ENCODE results near the gene KIRREL3. TPM values are rescaled to one million over a fixed set of nuclear protein-coding genes. Genes with fewer than 3 reads are reported as not detected.

Gene KIRREL3
- total and polyA plus RNA-seq, 4 donors = 0.02 to 0.71 (median 0.15) TPM; not detected in 1

DNA sequence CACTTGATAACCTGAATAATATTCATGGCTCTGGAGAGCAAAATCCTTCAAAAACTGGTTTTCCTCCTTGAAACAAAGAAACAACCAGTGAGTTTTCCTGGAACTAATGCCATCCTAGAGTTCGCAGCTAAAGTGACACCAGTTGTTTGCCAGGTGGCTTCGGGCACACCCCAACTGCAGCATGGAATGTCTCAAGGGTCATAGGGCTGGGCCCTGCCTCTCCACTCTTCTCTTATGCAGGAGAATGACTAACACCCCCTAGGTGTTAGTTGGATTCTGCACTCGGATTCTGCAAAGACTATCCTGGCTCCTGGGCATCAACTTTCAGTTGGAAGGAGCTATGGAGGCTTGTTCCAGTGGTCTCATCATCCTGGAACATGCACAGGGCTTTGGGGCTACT, 98.8 kb downstream of the KIRREL3 start:
- DNase-seq = no peak
- Histone ChIP-seq H3K9ac (ENCODE audit: insufficient read depth in 1 of 2, low read length in 2 of 2) (no peak overlapping the region), H3K9me3 (ENCODE audit: control insufficient read depth in 4 of 4, insufficient read depth in 3 of 4, low read length in 3 of 4) (peaks cover 0 to 3% (median 0%) of the 10 kb centered on the region in 4 donors), H3K27ac (ENCODE audit: low read depth in 1 of 2, low read length in 1 of 2) (no peak overlapping the region), H3K36me3 (ENCODE audit: control insufficient read depth in 4 of 4, insufficient read depth in 4 of 4, low read length in 4 of 4) (no peaks in the 10 kb centered on the region), H3K4me3 (no peak overlapping the region), H3K4me1 (ENCODE audit: control insufficient read depth in 5 of 5, insufficient read depth in 5 of 5, low read length in 5 of 5) (peaks cover 0 to 16% (median 0%) of the 10 kb centered on the region in 5 donors), H3K27me3 (ENCODE audit: control insufficient read depth in 3 of 3, insufficient read depth in 3 of 3, low read length in 2 of 3) (no peaks in the 10 kb centered on the region)
- WGBS, 2 donors = 56 to 70% methylated on average over 3 of the region's 3 CpGs
- TF ChIP-seq, protein P1, sequence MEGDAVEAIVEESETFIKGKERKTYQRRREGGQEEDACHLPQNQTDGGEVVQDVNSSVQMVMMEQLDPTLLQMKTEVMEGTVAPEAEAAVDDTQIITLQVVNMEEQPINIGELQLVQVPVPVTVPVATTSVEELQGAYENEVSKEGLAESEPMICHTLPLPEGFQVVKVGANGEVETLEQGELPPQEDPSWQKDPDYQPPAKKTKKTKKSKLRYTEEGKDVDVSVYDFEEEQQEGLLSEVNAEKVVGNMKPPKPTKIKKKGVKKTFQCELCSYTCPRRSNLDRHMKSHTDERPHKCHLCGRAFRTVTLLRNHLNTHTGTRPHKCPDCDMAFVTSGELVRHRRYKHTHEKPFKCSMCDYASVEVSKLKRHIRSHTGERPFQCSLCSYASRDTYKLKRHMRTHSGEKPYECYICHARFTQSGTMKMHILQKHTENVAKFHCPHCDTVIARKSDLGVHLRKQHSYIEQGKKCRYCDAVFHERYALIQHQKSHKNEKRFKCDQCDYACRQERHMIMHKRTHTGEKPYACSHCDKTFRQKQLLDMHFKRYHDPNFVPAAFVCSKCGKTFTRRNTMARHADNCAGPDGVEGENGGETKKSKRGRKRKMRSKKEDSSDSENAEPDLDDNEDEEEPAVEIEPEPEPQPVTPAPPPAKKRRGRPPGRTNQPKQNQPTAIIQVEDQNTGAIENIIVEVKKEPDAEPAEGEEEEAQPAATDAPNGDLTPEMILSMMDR (IDR thresholded peaks at IDR 0.05; ENCODE audit: control extremely low read depth, extremely low read depth) = no peak
- no peak for ATAC-seq (ENCODE audit: insufficient read depth, low FRiP score)

DNA sequence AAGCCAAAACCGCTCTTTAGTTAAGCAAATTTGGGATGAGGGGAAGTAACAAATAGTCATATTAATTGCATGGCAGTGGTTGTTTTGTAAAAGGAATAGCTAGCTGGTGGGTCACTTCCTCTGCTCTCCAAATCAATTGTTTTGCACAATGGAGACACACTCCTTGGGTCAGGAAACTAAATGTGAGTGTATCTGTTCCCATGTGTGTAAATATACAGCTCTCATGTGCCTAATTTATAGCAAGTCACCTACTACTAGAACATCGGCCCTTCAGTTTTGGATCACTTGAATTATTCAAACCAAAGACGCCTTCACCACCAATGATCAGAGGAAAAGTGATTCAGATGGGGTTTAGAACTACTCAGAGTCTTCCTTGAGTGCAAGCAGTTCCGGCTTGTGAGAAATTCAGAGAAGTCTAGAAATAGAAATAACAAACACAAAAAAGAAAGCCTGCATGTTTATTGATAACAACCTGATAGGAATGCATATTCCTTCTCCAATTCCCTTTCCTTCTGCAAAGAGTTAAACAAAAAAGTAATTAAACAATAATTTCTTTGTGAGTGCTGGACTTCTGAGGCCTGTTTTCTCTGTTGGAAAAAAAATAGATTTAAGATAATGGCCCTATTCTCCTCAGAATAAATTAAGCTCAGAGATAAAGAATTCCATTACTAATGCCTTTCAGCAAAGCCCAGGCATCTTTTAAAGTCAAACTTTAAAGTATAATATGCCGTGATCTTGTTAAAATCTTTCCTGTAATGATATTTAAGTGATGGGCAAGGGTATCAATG, 100.4 kb downstream of the KIRREL3 start:
- Histone ChIP-seq H3K9ac (ENCODE audit: insufficient read depth in 1 of 2, low read length in 2 of 2) (no peak overlapping the region), H3K4me3 (no peak overlapping the region), H3K27me3 (ENCODE audit: control insufficient read depth in 3 of 3, insufficient read depth in 3 of 3, low read length in 2 of 3) (no peaks in the 10 kb centered on the region), H3K27ac (ENCODE audit: low read depth in 1 of 2, low read length in 1 of 2) (no peak overlapping the region), H3K36me3 (ENCODE audit: control insufficient read depth in 4 of 4, insufficient read depth in 4 of 4, low read length in 4 of 4) (no peaks in the 10 kb centered on the region), H3K9me3 (ENCODE audit: control insufficient read depth in 4 of 4, insufficient read depth in 3 of 4, low read length in 3 of 4) (peaks cover 0 to 11% (median 0%) of the 10 kb centered on the region in 4 donors), H3K4me1 (ENCODE audit: control insufficient read depth in 5 of 5, insufficient read depth in 5 of 5, low read length in 5 of 5) (peaks cover 0 to 16% (median 0%) of the 10 kb centered on the region in 5 donors)
- 82% methylated on average over 5 of the region's 5 CpGs for WGBS, 2 donors
- TF ChIP-seq, protein P1 (IDR thresholded peaks at IDR 0.05; ENCODE audit: control extremely low read depth, extremely low read depth) = no peak
- ATAC-seq (ENCODE audit: insufficient read depth, low FRiP score) = no peak
- DNase-seq = no peak

DNA sequence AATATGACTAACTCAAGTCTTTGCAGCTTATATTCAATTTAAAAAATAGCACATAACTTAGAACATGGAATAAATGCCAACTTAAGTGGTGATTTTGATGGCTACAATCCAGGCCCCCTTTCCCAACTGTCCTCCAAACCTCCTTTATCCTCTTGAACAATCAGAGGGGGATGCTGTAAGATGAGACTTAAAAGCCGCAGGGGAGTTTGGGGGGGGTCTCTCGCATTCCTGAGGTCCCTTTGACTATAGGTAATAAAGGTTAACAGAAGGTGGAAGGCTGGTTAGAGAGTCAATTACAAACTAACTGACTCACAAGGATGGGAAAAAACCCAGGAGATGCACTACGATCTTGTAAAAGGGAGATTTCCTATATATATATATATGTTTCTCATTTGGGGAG, 101.8 kb downstream of the KIRREL3 start:
- TF ChIP-seq, protein P1 (IDR thresholded peaks at IDR 0.05; ENCODE audit: control extremely low read depth, extremely low read depth) = no peak
- no peak overlapping the region for H3K4me3 ChIP-seq
- WGBS, 2 donors = 85 to 93% methylated on average over 3 of the region's 3 CpGs
- ATAC-seq (ENCODE audit: insufficient read depth, low FRiP score) (no peak), DNase-seq (no peak)
- H3K27me3 ChIP-seq (ENCODE audit: control insufficient read depth in 3 of 3, insufficient read depth in 3 of 3, low read length in 2 of 3) = no peaks in the 10 kb centered on the region
- no peaks in the 10 kb centered on the region for H3K36me3 ChIP-seq (ENCODE audit: control insufficient read depth in 4 of 4, insufficient read depth in 4 of 4, low read length in 4 of 4)
- peaks cover 0 to 16% (median 0%) of the 10 kb centered on the region in 5 donors for H3K4me1 ChIP-seq (ENCODE audit: control insufficient read depth in 5 of 5, insufficient read depth in 5 of 5, low read length in 5 of 5)
- peaks cover 0 to 11% (median 0%) of the 10 kb centered on the region in 4 donors for H3K9me3 ChIP-seq (ENCODE audit: control insufficient read depth in 4 of 4, insufficient read depth in 3 of 4, low read length in 3 of 4)
- no peak overlapping the region for H3K9ac ChIP-seq (ENCODE audit: insufficient read depth in 1 of 2, low read length in 2 of 2)
- no peak overlapping the region for H3K27ac ChIP-seq (ENCODE audit: low read depth in 1 of 2, low read length in 1 of 2)
